Activated CD4-positive, alpha-beta T cell treated with anti-CD3 and anti-CD28 coated beads for 36 hours (primary cell): ENCODE measurements around the gene LBH. TPM values are rescaled to one million over a fixed set of nuclear protein-coding genes. Genes with fewer than 3 reads are reported as not detected.
"Not testable (repeated sequence)": the region's sequence is repeated elsewhere in the genome, so short reads cannot be mapped to it uniquely, and the experiment has no call there.

Experiments used
- ATAC-seq: fragments of 200-7000 bp; cut with Tn5 transposase; one replicate; pipeline ENCODE4 v1.10.0; 2021; ENCODE audit warnings: mild to moderate bottlenecking, moderate library complexity
- CTCF ChIA-PET: fragments of 350-600 bp; sonication (Branson Sonifier 250); formaldehyde crosslinking; loops from one replicate; lab custom pipeline; 2021; ENCODE audit warnings: antibody characterized with exemption; lab: Charles Lee
- POLR2A ChIA-PET: fragments of 350-600 bp; sonication (Branson Sonifier 250); formaldehyde crosslinking; loops from one replicate; lab custom pipeline; 2021; ENCODE audit warnings: antibody characterized with exemption, inconsistent platforms; lab: Charles Lee
- DNase-seq: peaks from one replicate; pipeline ENCODE4 v3.0.0-alpha.2; 2020
- H3K27ac Mint-ChIP-seq: one replicate; pipeline ENCODE4 v1.8.0; 2021; ENCODE audit warnings: mixed read lengths
- H3K27me3 Mint-ChIP-seq: one replicate; pipeline ENCODE4 v1.8.0; 2021; ENCODE audit warnings: mixed read lengths
- H3K36me3 Mint-ChIP-seq: one replicate; pipeline ENCODE4 v1.8.0; 2021; ENCODE audit warnings: low read depth, mixed read lengths
- H3K4me1 Mint-ChIP-seq: one replicate; pipeline ENCODE4 v1.8.0; 2021; ENCODE audit warnings: mixed read lengths
- H3K4me3 Mint-ChIP-seq: one replicate; pipeline ENCODE4 v1.8.0; 2021; ENCODE audit warnings: mild to moderate bottlenecking, moderate library complexity, mixed read lengths
- H3K9me3 Mint-ChIP-seq: one replicate; pipeline ENCODE4 v1.8.0; 2021; ENCODE audit warnings: low read depth, mixed read lengths
- intact Hi-C, 2 experiments: fragments of 100-400 bp; cut with DNase I in 1 of 2; cut with micrococcal nuclease in 1 of 2; formaldehyde crosslinking; loops; one replicate each; pipeline versions ENCODE4 v1.14.2 to v1.15.1; 2022 to 2024; cut with DNase I, micrococcal nuclease
- total RNA-seq, 2 experiments: library from RNA; stranded (reverse); gene quantifications; one replicate each; pipeline ENCODE4 v1.2.3, GENCODE V29; 2021

Gene LBH
- total RNA-seq, 2 experiments from 2014 or later: 89.6 to 108 TPM

- H3K4me3 Mint-ChIP-seq: peak overlapping the region; percentile 75
- H3K36me3 Mint-ChIP-seq: peaks cover 38% of the 10 kb centered on the region
- no peaks in the 10 kb centered on the region for H3K27me3 Mint-ChIP-seq
- peak overlapping the region; percentile 98 for H3K27ac Mint-ChIP-seq
- intact Hi-C loops: loop anchor here (1.0 to 10.0 kb wide), 6 partner anchors 13 to 1821 kb away; partner anchors contain the start of gene LBH (in 1 of the 2)
- ChIA-PET POLR2A (interaction anchor here (0.6 to 2.8 kb wide), 6 partner anchors 9 to 69 kb away, joined by 3 to 21 read pairs (median 8); partner anchors contain the start of gene LBH), CTCF (interaction anchor here (0.6 to 5.6 kb wide), 10 partner anchors 9 to 446 kb away, joined by 3 to 36 read pairs (median 4); no protein-coding TSS in a partner anchor)
- ATAC-seq (no peak), DNase-seq (no peak)
- peaks cover 14% of the 10 kb centered on the region for H3K9me3 Mint-ChIP-seq
- H3K4me1 Mint-ChIP-seq: peaks cover 86% of the 10 kb centered on the region
Observed at GRCh38 chr2:30265052-30266015, 34.0 kb downstream of the LBH start.

GRCh38 chr2:30266051-30266621, 34.8 kb downstream of the LBH start:
- Mint-ChIP-seq H3K36me3 (peaks cover 31% of the 10 kb centered on the region), H3K27ac (peak overlapping the region; percentile 98), H3K4me3 (peak overlapping the region; percentile 75), H3K27me3 (no peaks in the 10 kb centered on the region), H3K4me1 (peaks cover 83% of the 10 kb centered on the region), H3K9me3 (peaks cover 8% of the 10 kb centered on the region)
- ChIA-PET CTCF (interaction anchor here (0.9 to 5.6 kb wide), 7 partner anchors 28 to 444 kb away, joined by 3 to 36 read pairs (median 4); no protein-coding TSS in a partner anchor), POLR2A (interaction anchor here (0.7 to 2.8 kb wide), 5 partner anchors 29 to 68 kb away, joined by 3 to 21 read pairs (median 4); partner anchors contain the start of gene LBH)
- ATAC-seq: peak; percentile 45
- intact Hi-C loops: loop anchor here (1.0 to 10.0 kb wide), 6 partner anchors 13 to 1821 kb away; partner anchors contain the start of gene LBH (in 1 of the 2)
- peak; percentile 69 for DNase-seq

DNA sequence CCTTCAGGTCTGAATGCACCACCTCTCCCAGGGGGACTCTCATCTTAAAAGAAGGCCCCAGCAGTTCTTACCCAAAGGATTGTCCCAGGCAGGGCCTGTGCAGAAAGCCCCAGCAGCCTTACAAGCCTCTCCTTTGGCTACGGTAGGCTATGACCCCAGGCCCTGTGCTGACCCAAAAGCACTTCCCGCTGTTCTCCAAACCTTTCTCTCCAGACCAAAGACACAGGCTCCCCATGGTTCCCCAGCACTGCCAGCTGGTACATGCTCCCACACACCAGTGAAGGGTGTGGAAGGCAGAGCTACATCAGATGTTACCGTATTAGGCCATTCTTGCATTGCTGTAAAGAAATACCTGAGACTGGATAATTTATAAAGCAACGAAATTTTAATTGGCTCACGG, 35.4 kb downstream of the LBH start:
- DNase-seq (no peak), ATAC-seq (no peak)
- POLR2A ChIA-PET: interaction anchor here (0.5 to 2.8 kb wide), 6 partner anchors 13 to 155 kb away, joined by 3 to 21 read pairs (median 4); partner anchors contain the start of gene LBH
- H3K27me3 Mint-ChIP-seq: no peaks in the 10 kb centered on the region
- peaks cover 27% of the 10 kb centered on the region for H3K36me3 Mint-ChIP-seq
- peak overlapping the region; percentile 75 for H3K4me3 Mint-ChIP-seq
- H3K4me1 Mint-ChIP-seq: peaks cover 83% of the 10 kb centered on the region
- H3K9me3 Mint-ChIP-seq: peaks cover 7% of the 10 kb centered on the region
- CTCF ChIA-PET: interaction anchor here (0.6 to 5.6 kb wide), 9 partner anchors 9 to 134 kb away, joined by 3 to 36 read pairs (median 5); no protein-coding TSS in a partner anchor
- peak overlapping the region; percentile 98 for H3K27ac Mint-ChIP-seq
- intact Hi-C loops: loop anchor here (1.0 to 10.0 kb wide), 8 partner anchors 14 to 1822 kb away; partner anchors contain the start of gene LBH (in 1 of the 2)

DNA sequence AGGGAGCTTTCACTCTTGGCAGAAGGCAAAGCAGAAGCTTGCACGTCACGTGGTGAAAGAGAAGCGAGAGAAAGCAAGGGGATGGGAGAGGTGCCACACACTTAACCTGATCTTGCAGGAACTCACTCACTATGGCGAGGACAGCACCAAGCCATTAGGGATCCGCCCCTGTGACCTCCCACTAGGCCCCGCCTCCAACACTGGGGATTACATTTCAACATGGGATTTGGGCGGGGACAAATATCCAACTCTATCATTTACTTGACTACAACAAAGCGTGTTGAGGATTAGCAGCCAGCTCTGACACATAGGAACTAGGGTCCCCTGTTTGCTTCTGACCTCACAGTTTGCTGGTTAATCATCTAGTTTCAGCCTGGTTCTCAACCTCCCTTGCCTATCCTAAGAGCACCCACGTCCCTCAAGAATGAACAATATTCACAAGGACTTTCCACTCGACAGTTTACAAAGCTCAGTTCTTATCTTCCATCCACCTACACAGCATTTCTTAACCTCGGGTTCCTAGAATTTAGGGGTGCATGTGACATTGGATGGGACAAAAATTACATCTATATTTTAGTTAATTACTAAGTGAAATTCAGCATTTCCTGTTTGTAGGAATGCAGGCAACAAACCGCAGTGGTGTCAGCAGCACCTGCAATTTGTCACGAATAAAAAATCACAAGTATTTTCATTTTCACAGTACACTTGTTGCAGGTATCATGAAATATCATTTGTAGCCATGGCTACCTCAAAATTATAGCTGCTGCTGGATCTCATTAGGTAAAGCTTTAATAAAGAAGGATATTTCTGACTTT, 36.0 kb downstream of the LBH start:
- intact Hi-C loops: loop anchor here (1.0 to 10.0 kb wide), 7 partner anchors 15 to 1823 kb away; no protein-coding TSS in a partner anchor
- ATAC-seq: peak; percentile 77
- Mint-ChIP-seq H3K9me3 (peaks cover 5% of the 10 kb centered on the region), H3K27me3 (no peaks in the 10 kb centered on the region), H3K4me3 (peak overlapping the region; percentile 75), H3K36me3 (peaks cover 20% of the 10 kb centered on the region), H3K4me1 (peaks cover 83% of the 10 kb centered on the region), H3K27ac (peak overlapping the region; percentile 98)
- DNase-seq: peak; percentile 80
- POLR2A ChIA-PET: interaction anchor here (0.5 to 2.8 kb wide), 13 partner anchors 14 to 1795 kb away, joined by 3 to 21 read pairs (median 3); partner anchors contain the start of gene LBH
- CTCF ChIA-PET: interaction anchor here (0.6 to 5.6 kb wide), 15 partner anchors 8 to 179 kb away, joined by 3 to 36 read pairs (median 4); no protein-coding TSS in a partner anchor

- POLR2A ChIA-PET: interaction anchor here (0.7 to 2.4 kb wide), 3 partner anchors 20 to 34 kb away, joined by 3 to 12 read pairs (median 3); no protein-coding TSS in a partner anchor
- CTCF ChIA-PET: interaction anchor here (0.8 to 5.6 kb wide), 12 partner anchors 9 to 178 kb away, joined by 3 to 36 read pairs (median 4); no protein-coding TSS in a partner anchor
- H3K4me3 Mint-ChIP-seq: no peak overlapping the region
- peaks cover 2% of the 10 kb centered on the region for H3K9me3 Mint-ChIP-seq
- intact Hi-C loops: loop anchor here (5.0 to 10.0 kb wide), 2 partner anchors 39 to 1824 kb away; no protein-coding TSS in a partner anchor
- H3K4me1 Mint-ChIP-seq: peaks cover 84% of the 10 kb centered on the region
- peaks cover 13% of the 10 kb centered on the region for H3K36me3 Mint-ChIP-seq
- ATAC-seq (no peak), DNase-seq (no peak)
- no peaks in the 10 kb centered on the region for H3K27me3 Mint-ChIP-seq
- peak overlapping the region; percentile 98 for H3K27ac Mint-ChIP-seq
Observed at GRCh38 chr2:30268296-30268871, 37.0 kb downstream of the LBH start.

DNA sequence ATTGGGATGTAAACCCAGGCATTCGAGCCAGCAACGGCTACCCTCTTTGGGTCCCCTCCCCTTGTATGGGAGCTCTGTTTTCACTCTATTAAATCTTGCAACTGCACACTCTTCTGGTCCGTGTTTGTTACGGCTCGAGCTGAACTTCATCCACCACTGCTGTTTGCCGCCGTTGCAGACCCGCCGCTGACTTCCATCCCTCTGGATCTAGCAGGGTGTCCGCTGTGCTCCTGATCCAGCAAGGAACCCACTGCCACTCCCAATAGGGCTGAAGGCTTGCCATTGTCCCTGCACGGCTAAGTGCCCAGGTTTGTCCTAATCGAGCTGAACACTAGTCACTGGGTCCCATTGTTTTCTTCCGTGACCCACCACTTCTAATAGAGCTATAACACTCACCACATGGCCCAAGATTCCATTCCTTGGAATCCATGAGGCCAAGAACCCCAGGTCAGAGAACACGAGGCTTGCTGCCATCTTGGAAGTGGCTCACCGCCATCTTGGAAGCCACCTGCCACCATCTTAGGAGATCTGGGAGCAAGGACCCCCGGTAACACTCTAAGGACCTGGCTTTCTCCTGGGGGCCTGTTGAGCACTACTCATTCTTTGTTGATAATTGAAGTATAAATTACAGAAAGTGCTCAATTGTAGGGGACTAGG, 37.9 kb downstream of the LBH start:
- not testable (repeated sequence) for H3K4me3 Mint-ChIP-seq, H3K27me3 Mint-ChIP-seq

DNA sequence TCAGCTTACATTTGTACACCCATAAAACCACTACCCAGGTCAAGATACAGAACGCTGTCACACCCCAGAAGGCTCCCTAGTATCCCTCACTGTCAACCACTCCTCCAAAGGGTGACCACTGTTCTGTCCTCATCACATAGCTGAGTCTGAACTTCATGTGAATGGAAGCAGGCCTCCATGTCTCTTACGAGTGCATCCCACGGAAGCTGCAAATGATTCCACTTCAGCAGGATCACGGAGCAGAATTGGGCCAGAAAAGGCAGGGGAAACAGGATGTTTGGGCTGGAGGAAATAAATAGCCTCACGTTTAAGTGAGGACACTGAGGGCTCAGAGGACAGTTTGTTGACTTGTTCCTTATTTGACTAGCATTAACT, 38.4 kb downstream of the LBH start:
- ChIA-PET CTCF (interaction anchor here (0.6 to 1.6 kb wide), 3 partner anchors 36 to 55 kb away, joined by 3 to 5 read pairs (median 4); no protein-coding TSS in a partner anchor), POLR2A (interaction anchor here (0.6 kb wide), 1 partner anchor 114 kb away, joined by 3 read pairs; no protein-coding TSS in a partner anchor)
- Mint-ChIP-seq H3K36me3 (peaks cover 12% of the 10 kb centered on the region), H3K27me3 (no peaks in the 10 kb centered on the region), H3K4me3 (no peak overlapping the region), H3K9me3 (peaks cover 3% of the 10 kb centered on the region), H3K27ac (no peak overlapping the region), H3K4me1 (peaks cover 88% of the 10 kb centered on the region)
- intact Hi-C loops: loop anchor here (5.0 to 10.0 kb wide), 2 partner anchors 38 to 1825 kb away; no protein-coding TSS in a partner anchor
- no peak for ATAC-seq
- DNase-seq: no peak

More for the DNA sequence above, 37.9 kb downstream of the LBH start:
- not testable (repeated sequence) for DNase-seq, ATAC-seq, H3K9me3 Mint-ChIP-seq
- H3K27ac Mint-ChIP-seq: peak overlapping the region; percentile 35
- ChIA-PET POLR2A (interaction anchor here (0.7 kb wide), 1 partner anchor 21 kb away, joined by 3 read pairs; no protein-coding TSS in a partner anchor), CTCF (interaction anchor here (0.6 to 5.6 kb wide), 5 partner anchors 31 to 104 kb away, joined by 3 to 36 read pairs (median 4); no protein-coding TSS in a partner anchor)
- intact Hi-C loops: loop anchor here (5.0 to 10.0 kb wide), 2 partner anchors 38 to 1824 kb away; no protein-coding TSS in a partner anchor
- peaks cover 88% of the 10 kb centered on the region for H3K4me1 Mint-ChIP-seq
- peaks cover 15% of the 10 kb centered on the region for H3K36me3 Mint-ChIP-seq

DNA sequence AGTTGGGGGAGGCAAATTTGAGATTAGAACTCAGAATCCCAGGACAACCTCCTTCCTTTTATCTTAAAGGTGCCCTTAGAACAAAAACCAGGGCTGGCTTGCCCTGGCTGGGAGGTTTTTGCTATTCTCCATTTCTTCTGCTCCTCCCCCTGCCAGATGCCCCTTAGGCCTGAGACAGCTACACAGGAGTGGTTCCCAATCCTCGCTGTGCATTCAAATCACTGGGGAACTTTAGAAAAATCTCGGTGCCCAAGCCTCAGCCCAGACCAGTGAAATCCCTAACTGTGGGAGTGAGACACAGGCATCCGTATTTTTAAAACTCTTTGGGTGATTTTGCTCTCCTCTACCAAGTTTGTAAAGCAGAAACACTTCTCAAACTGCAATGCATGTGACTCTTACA, 38.8 kb downstream of the LBH start:
- ChIA-PET POLR2A (interaction anchor here (0.6 to 1.2 kb wide), 3 partner anchors 8 to 115 kb away, joined by 3 to 5 read pairs (median 3); no protein-coding TSS in a partner anchor), CTCF (interaction anchor here (0.7 kb wide), 1 partner anchor 293 kb away, joined by 3 read pairs; no protein-coding TSS in a partner anchor)
- ATAC-seq (no peak), DNase-seq (no peak)
- no peak overlapping the region for H3K4me3 Mint-ChIP-seq
- H3K9me3 Mint-ChIP-seq: peaks cover 3% of the 10 kb centered on the region
- intact Hi-C loops: no loop called here
- H3K27ac Mint-ChIP-seq: no peak overlapping the region
- no peaks in the 10 kb centered on the region for H3K27me3 Mint-ChIP-seq
- peaks cover 89% of the 10 kb centered on the region for H3K4me1 Mint-ChIP-seq
- peaks cover 11% of the 10 kb centered on the region for H3K36me3 Mint-ChIP-seq

DNA sequence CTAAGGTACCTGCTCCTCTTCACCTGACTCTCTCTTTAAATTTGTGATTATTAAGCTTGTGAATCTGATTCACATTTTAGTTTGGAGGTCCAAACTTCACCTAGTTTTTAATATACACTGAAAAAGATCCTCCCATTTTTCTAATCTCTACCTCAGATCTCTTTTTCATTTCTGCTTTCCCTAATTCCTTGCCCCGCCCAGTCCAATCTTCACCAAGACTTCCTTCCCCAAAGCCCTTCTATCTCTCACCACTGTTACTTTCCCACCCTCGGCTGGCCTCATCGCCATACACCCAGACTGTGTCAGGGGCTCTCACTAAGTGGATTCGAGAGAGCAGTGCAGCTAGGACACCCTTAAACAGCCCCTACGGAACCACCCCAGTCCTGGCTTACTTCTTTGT, 40.0 kb downstream of the LBH start:
- CTCF ChIA-PET: interaction anchor here (0.9 to 1.5 kb wide), 4 partner anchors 10 to 62 kb away, joined by 3 to 5 read pairs (median 4); no protein-coding TSS in a partner anchor

More for the DNA sequence above, 40.0 kb downstream of the LBH start:
- intact Hi-C loops: no loop called here
- peaks cover 9% of the 10 kb centered on the region for H3K36me3 Mint-ChIP-seq
- ATAC-seq (no peak), DNase-seq (no peak)
- POLR2A ChIA-PET: interaction anchor here (0.8 to 1.2 kb wide), 2 partner anchors 10 to 45 kb away, joined by 3 to 5 read pairs; no protein-coding TSS in a partner anchor
- H3K4me1 Mint-ChIP-seq: peaks cover 83% of the 10 kb centered on the region
- H3K27ac Mint-ChIP-seq: peak overlapping the region; percentile 48
- H3K27me3 Mint-ChIP-seq: no peaks in the 10 kb centered on the region
- H3K4me3 Mint-ChIP-seq: no peak overlapping the region
- peaks cover 3% of the 10 kb centered on the region for H3K9me3 Mint-ChIP-seq
